Endothelial cell of umbilical vein (primary cell): ENCODE data around the gene FAM120A. TPM values are rescaled to one million over a fixed set of nuclear protein-coding genes. Genes with fewer than 3 reads are reported as not detected.
A peak's percentile ranks its signal among the peaks of the same experiment; 100 is the strongest.

Source experiments
- BruUV-seq: library from RNA; stranded (reverse); fragments of 400-500 nt; replicated peaks from 2 replicates; lab custom pipeline; 2021; lab: Mats Ljungman, UMichigan
- CTCF ChIA-PET: fragments of 300-600, 350-600 bp; sonication (Branson Sonifier 250); formaldehyde crosslinking; loops from one replicate; lab custom pipeline; 2021; ENCODE audit warnings: antibody characterized with exemption, inconsistent platforms; lab: Charles Lee
- POLR2A ChIA-PET: fragments of 300-600, 350-600 bp; sonication (Branson Sonifier 250); formaldehyde crosslinking; loops from one replicate; lab custom pipeline; 2021; ENCODE audit warnings: antibody characterized with exemption, inconsistent platforms; lab: Charles Lee
- DNase-seq: peaks from one replicate; pipeline ENCODE4 v3.0.0-alpha.2; 2011; ENCODE audit warnings: low read depth, low spot score
- FAIRE-seq: peaks from 2 replicates; lab custom pipeline; 2011; peaks lifted over from hg19 to GRCh38; lab: Jason Lieb, UNC
- H2AFZ ChIP-seq: 2 replicates; pipeline ENCODE4 v1.6.0; 2012; ENCODE audit warnings: low read depth, low read length, control low read depth, inconsistent platforms
- H3K27ac ChIP-seq: 2 replicates; pipeline ENCODE4 v1.5.1; 2011; ENCODE audit warnings: low read depth, mild to moderate bottlenecking, control low read depth, low read length, moderate library complexity; ENCODE audit not compliant: insufficient read depth
- H3K27me3 ChIP-seq, 2 experiments: 2 replicates each; pipeline versions ENCODE4 v1.6.0 to v1.6.1; 2011; ENCODE audit warnings: low read length in 2 of 2, mixed read lengths in 1 of 2; ENCODE audit not compliant: control insufficient read depth in 2 of 2, insufficient read depth in 2 of 2
- H3K36me3 ChIP-seq, 2 experiments: 2 replicates in 1 of 2; 3 replicates in 1 of 2; pipeline ENCODE4 v1.5.1; 2011; ENCODE audit warnings: low read length in 2 of 2, mild to moderate bottlenecking in 1 of 2, moderate library complexity in 1 of 2; ENCODE audit not compliant: control insufficient read depth in 2 of 2, insufficient read depth in 2 of 2; ENCODE audit errors: extremely low read depth in 1 of 2
- H3K4me1 ChIP-seq: 3 replicates; pipeline ENCODE4 v1.5.1; 2011; ENCODE audit warnings: mild to moderate bottlenecking, low read length; ENCODE audit not compliant: control insufficient read depth, insufficient read depth; ENCODE audit errors: extremely low read depth
- H3K4me2 ChIP-seq: 2 replicates; pipeline ENCODE4 v1.6.1; 2011; ENCODE audit warnings: low read length, control low read depth, mixed read lengths; ENCODE audit not compliant: insufficient read depth
- H3K4me3 ChIP-seq, 3 experiments: fragments of 200-600 bp in 1 of 3; sonication (generic), shearing (Covaris generic) in 1 of 3; replicated peaks in 1 of 3; 2 replicates each; pipeline ENCODE4 v1.5.1; 2011 to 2016; ENCODE audit warnings: control low read depth in 3 of 3, low read length in 3 of 3, mild to moderate bottlenecking in 2 of 3, inconsistent platforms in 1 of 3, low read depth in 1 of 3, moderate library complexity in 1 of 3; ENCODE audit not compliant: insufficient read depth in 1 of 3
- H3K79me2 ChIP-seq: 2 replicates; pipeline ENCODE4 v1.6.0; 2012; ENCODE audit warnings: low read length, inconsistent platforms; ENCODE audit not compliant: control insufficient read depth, insufficient read depth
- H3K9ac ChIP-seq: replicated peaks from 2 replicates; pipeline ENCODE3; 2011; ENCODE audit warnings: low read length, control low read depth; ENCODE audit not compliant: insufficient read depth; ENCODE audit errors: extremely low read depth
- H3K9me1 ChIP-seq: replicated peaks from 3 replicates; pipeline ENCODE4 v1.6.0; 2011; ENCODE audit warnings: mild to moderate bottlenecking, low read length; ENCODE audit not compliant: control insufficient read depth, insufficient read depth; ENCODE audit errors: extremely low read depth
- H3K9me3 ChIP-seq: replicated peaks from 2 replicates; pipeline ENCODE4 v1.5.1; 2012; ENCODE audit warnings: low read length, inconsistent platforms; ENCODE audit not compliant: control insufficient read depth, insufficient read depth
- H4K20me1 ChIP-seq: replicated peaks from 2 replicates; pipeline ENCODE3; 2011; ENCODE audit warnings: mild to moderate bottlenecking, low read length; ENCODE audit not compliant: control insufficient read depth, insufficient read depth; ENCODE audit errors: extremely low read depth
- CTCF ChIP-seq, 2 donors: IDR thresholded peaks; 1 replicate in 1 of 2; 2 replicates in 1 of 2; pipeline ENCODE4 v1.5.1; 2011; ENCODE audit warnings: low read length in 2 of 2, mild to moderate bottlenecking in 2 of 2, moderate library complexity in 2 of 2, control low read depth in 1 of 2, inconsistent platforms in 1 of 2, low read depth in 1 of 2; ENCODE audit not compliant: insufficient read depth in 1 of 2; ENCODE audit errors: extremely low read depth in 1 of 2
- EZH2 ChIP-seq: IDR thresholded peaks from 2 replicates; pipeline ENCODE4 v1.6.1; 2012; ENCODE audit warnings: borderline replicate concordance, low read depth, mild to moderate bottlenecking, moderate library complexity, low read length, inconsistent platforms; ENCODE audit not compliant: severe bottlenecking
- FOS ChIP-seq: IDR thresholded peaks from 2 replicates; pipeline ENCODE4 v1.6.1; 2011; ENCODE audit warnings: mild to moderate bottlenecking, low read length, moderate library complexity, borderline replicate concordance; ENCODE audit not compliant: insufficient read depth
- GATA2 ChIP-seq: IDR thresholded peaks from 2 replicates; pipeline ENCODE4 v1.7.0; 2011; ENCODE audit warnings: low read depth, mild to moderate bottlenecking, moderate library complexity, mixed read lengths, low read length; ENCODE audit not compliant: insufficient read length, insufficient read depth
- JUN ChIP-seq: IDR thresholded peaks from 2 replicates; pipeline ENCODE4 v1.6.1; 2011; ENCODE audit warnings: borderline replicate concordance, low read depth; ENCODE audit not compliant: insufficient read length, insufficient read depth
- MAX ChIP-seq: IDR thresholded peaks from 2 replicates; pipeline ENCODE4 v1.6.1; 2011; ENCODE audit not compliant: insufficient read depth, insufficient read length
- MYC ChIP-seq: IDR thresholded peaks from one replicate; pipeline ENCODE4 v1.6.1; 2011; ENCODE audit warnings: mild to moderate bottlenecking, low read depth, low read length
- POLR2A ChIP-seq: IDR thresholded peaks from 2 replicates; pipeline ENCODE4 v1.6.1; 2012; ENCODE audit warnings: low read depth, mild to moderate bottlenecking, control low read depth, low read length
- POLR2AphosphoS5 ChIP-seq: IDR thresholded peaks from 2 replicates; pipeline ENCODE4 v1.6.1; 2012; ENCODE audit warnings: low read depth, mild to moderate bottlenecking, control low read depth, low read length, moderate library complexity; ENCODE audit not compliant: insufficient read depth
- dilution Hi-C: fragments of 300-500 bp; cut with MboI; formaldehyde crosslinking; loops from one replicate; pipeline ENCODE4 v1.15.0; 2019; ENCODE audit warnings: low sequenced_read_pairs; ENCODE audit not compliant: extremely low pct_ligation_motif_present
- intact Hi-C: fragments of 100-400 bp; cut with micrococcal nuclease; formaldehyde crosslinking; loops from one replicate; pipeline ENCODE4 v1.10.0; 2022
- polyA plus RNA-seq, 4 experiments: library from polyadenylated mRNA; depleted of rRNA in 3 of 4; stranded (reverse) in 3 of 4; unstranded in 1 of 4; fragments of >200 nt; gene quantifications; 2 replicates each; pipeline versions ENCODE4 v1.2.1 to v1.2.3, GENCODE V29; 2011 to 2012; ENCODE audit warnings: missing spikeins in 1 of 4
- total RNA-seq: library from RNA; stranded (reverse); gene quantifications from 2 replicates; pipeline ENCODE4 v1.2.3, GENCODE V29; 2021

Gene FAM120A
- total and polyA plus RNA-seq, 2 donors (not counting 3 experiments of a cell fraction or from before 2014, with no cell fraction given) = 66.8 to 126 TPM

GRCh38 chr9:93588641-93589609 is 137.4 kb downstream of the FAM120A start:
- POLR2A ChIA-PET = no interaction called here
- no peaks in the 10 kb centered on the region for H3K36me3 ChIP-seq
- H3K4me2 ChIP-seq = no peak overlapping the region
- BruUV-seq = no TSS peak
- dilution Hi-C loops (no loop called here), intact Hi-C loops (no loop called here)
- DNase-seq (peak; percentile 29), FAIRE-seq (no peak)
- H3K27ac ChIP-seq = no peak overlapping the region
- H3K79me2 ChIP-seq = peaks cover 27% of the 10 kb centered on the region
- no peak overlapping the region for H2AFZ ChIP-seq
- H3K4me3 ChIP-seq = no peak overlapping the region
- H3K9ac ChIP-seq = no peak overlapping the region
- no peaks in the 10 kb centered on the region for H3K9me3 ChIP-seq
- CTCF ChIA-PET = interaction anchor here (1.0 to 1.5 kb wide), 3 partner anchors 9 to 23 kb away, joined by 3 to 5 read pairs (median 3); no protein-coding TSS in a partner anchor
- no peak for TF ChIP-seq CTCF (IDR thresholded peaks at IDR 0.05; ENCODE audit: extremely low read depth in 1 of 2, insufficient read depth in 1 of 2, low read depth in 1 of 2, low read length in 2 of 2)
- no peak for TF ChIP-seq MYC
- no peak for TF ChIP-seq POLR2AphosphoS5
- no peak for TF ChIP-seq MAX
- no peak for TF ChIP-seq JUN
- no peak for TF ChIP-seq EZH2
- no peak for TF ChIP-seq GATA2
- no peak for TF ChIP-seq FOS
- TF ChIP-seq POLR2A = no peak
- no peaks in the 10 kb centered on the region for H4K20me1 ChIP-seq
- H3K27me3 ChIP-seq = no peaks in the 10 kb centered on the region
- no peaks in the 10 kb centered on the region for H3K4me1 ChIP-seq
- H3K9me1 ChIP-seq = no peaks in the 10 kb centered on the region
